Measurements from ENCODE around the gene BAX. TPM values are rescaled to one million over a fixed set of nuclear protein-coding genes. Genes with fewer than 3 reads are reported as not detected.

BAX gene
- total RNA-seq, 4 donors from 2014 or later, result 28.2 to 74.4 (median 41.2) TPM

- no peak overlapping the region for H3K27ac ChIP-seq
- DNase-seq, result no peak
- no peaks in the 10 kb centered on the region for H3K4me1 ChIP-seq
- no peak overlapping the region for H3K4me3 ChIP-seq (replicated peaks in 1 of 3)
- WGBS, 2 donors, result 95 to 97% methylated on average over 15 of the region's 15 CpGs
- peaks cover 35 to 40% of the 10 kb centered on the region in 2 donors for H3K36me3 ChIP-seq
- no peak for TF ChIP-seq CTCF (IDR thresholded peaks at IDR 0.05)
- no peak for TF ChIP-seq POLR2A (IDR thresholded peaks at IDR 0.05)
- H3K27me3 ChIP-seq, result no peaks in the 10 kb centered on the region
- H3K9me3 ChIP-seq, result no peaks in the 10 kb centered on the region
- intact Hi-C loops (cut with DNase I), result no loop called here
These were observed 49.5 kb downstream of the BAX start for GRCh38 chr19:49004133-49004532.

- DNase-seq, result no peak
- 93 to 98% methylated on average over 7 of the region's 7 CpGs for WGBS, 2 donors
- intact Hi-C loops (cut with DNase I), result no loop called here
- TF ChIP-seq CTCF (IDR thresholded peaks at IDR 0.05) (no peak), POLR2A (IDR thresholded peaks at IDR 0.05) (no peak)
- no peak overlapping the region for H3K27ac ChIP-seq
- peaks cover 42 to 48% of the 10 kb centered on the region in 2 donors for H3K36me3 ChIP-seq
- no peaks in the 10 kb centered on the region for H3K4me1 ChIP-seq
- H3K27me3 ChIP-seq, result no peaks in the 10 kb centered on the region
- H3K4me3 ChIP-seq (replicated peaks in 1 of 3), result no peak overlapping the region
- no peaks in the 10 kb centered on the region for H3K9me3 ChIP-seq
These were observed 50.4 kb downstream of the BAX start for GRCh38 chr19:49004964-49005614.

- peaks cover 57 to 61% of the 10 kb centered on the region in 2 donors for H3K36me3 ChIP-seq
- TF ChIP-seq POLR2A (IDR thresholded peaks at IDR 0.05), result no peak
- intact Hi-C loops (cut with DNase I), result no loop called here
- H3K27me3 ChIP-seq, result no peaks in the 10 kb centered on the region
- no peak for DNase-seq
- WGBS, 2 donors, result 94 to 95% methylated on average over 7 to 22 of the region's 22 CpGs
- no peak overlapping the region for H3K27ac ChIP-seq
- H3K4me3 ChIP-seq (replicated peaks in 1 of 3), result no peak overlapping the region
- no peaks in the 10 kb centered on the region for H3K4me1 ChIP-seq
- no peaks in the 10 kb centered on the region for H3K9me3 ChIP-seq
These were observed 52.2 kb downstream of the BAX start for GRCh38 chr19:49006905-49007304.

- no peak for TF ChIP-seq POLR2A (IDR thresholded peaks at IDR 0.05)
- no peak for DNase-seq
- intact Hi-C loops (cut with DNase I), result no loop called here
- Histone ChIP-seq H3K27ac (no peak overlapping the region), H3K4me1 (no peaks in the 10 kb centered on the region), H3K36me3 (peaks cover 51 to 60% of the 10 kb centered on the region in 2 donors), H3K9me3 (no peaks in the 10 kb centered on the region), H3K4me3 (replicated peaks in 1 of 3) (no peak overlapping the region), H3K27me3 (no peaks in the 10 kb centered on the region)
- WGBS, 2 donors, result 96 to 97% methylated on average over 16 to 18 of the region's 18 CpGs
These were observed 55.2 kb downstream of the BAX start for GRCh38 chr19:49009828-49010227.

GRCh38 chr19:49010453-49010852, 55.8 kb downstream of the BAX start:
- no peak overlapping the region for H3K27ac ChIP-seq
- H3K27me3 ChIP-seq, result no peaks in the 10 kb centered on the region
- no peak for DNase-seq
- TF ChIP-seq POLR2A (IDR thresholded peaks at IDR 0.05) (no peak), CTCF (IDR thresholded peaks at IDR 0.05) (no peak)
- H3K4me1 ChIP-seq, result no peaks in the 10 kb centered on the region
- H3K4me3 ChIP-seq (replicated peaks in 1 of 3), result no peak overlapping the region
- H3K36me3 ChIP-seq, result peaks cover 45 to 55% of the 10 kb centered on the region in 2 donors
- WGBS, 2 donors, result 91 to 95% methylated on average over 16 to 18 of the region's 18 CpGs
- intact Hi-C loops (cut with DNase I), result no loop called here
- no peaks in the 10 kb centered on the region for H3K9me3 ChIP-seq

GRCh38 chr19:49011194-49011593, 56.5 kb downstream of the BAX start:
- DNase-seq, result no peak
- intact Hi-C loops (cut with DNase I), result no loop called here
- no peak overlapping the region for H3K4me3 ChIP-seq (replicated peaks in 1 of 3)
- no peaks in the 10 kb centered on the region for H3K4me1 ChIP-seq
- no peaks in the 10 kb centered on the region for H3K27me3 ChIP-seq
- H3K9me3 ChIP-seq, result no peaks in the 10 kb centered on the region
- TF ChIP-seq CTCF (IDR thresholded peaks at IDR 0.05), result no peak
- TF ChIP-seq POLR2A (IDR thresholded peaks at IDR 0.05), result no peak
- H3K36me3 ChIP-seq, result peaks cover 39 to 47% of the 10 kb centered on the region in 2 donors
- 90 to 95% methylated on average over 10 to 17 of the region's 17 CpGs for WGBS, 2 donors
- H3K27ac ChIP-seq, result no peak overlapping the region

Small RNA genes within 50 kb of the gene (microRNA-seq; reads per million reads assigned to microRNA genes)
- not detected for gene MIR6798

Small RNA genes within 50 kb of the gene (small RNA-seq; reads per million reads assigned to genes)
- gene AC026803.1 (not detected), gene MIR6798 (not detected)

Other genes starting within 250 kb of the BAX start
- under 1 TPM in 3 of 4 donors, not detected in 1; 0.29 to 0.67 (median 0.54) TPM for gene MAMSTR, start 235.2 kb upstream of the BAX start, total RNA-seq
- 10 to 100 TPM in 2 of 4 donors, 1 to 10 TPM in 2; 9.7 to 25.8 (median 14.0) TPM for gene RASIP1, start 214.3 kb upstream of the BAX start, total RNA-seq
- 1 to 10 TPM in 2 of 4 donors, not detected in 2; 1.1 TPM for gene IZUMO1, start 208.0 kb upstream of the BAX start, total RNA-seq
- gene FUT1, start 202.2 kb upstream of the BAX start, total RNA-seq, result 1 to 10 TPM; 1.7 to 3.0 (median 2.0) TPM
- not detected for gene FGF21, start 199.4 kb upstream of the BAX start, total RNA-seq
- 10 to 100 TPM; 35.4 to 52.8 (median 45.9) TPM for gene BCAT2, start 143.8 kb upstream of the BAX start, total RNA-seq
- 10 to 100 TPM; 11.9 to 46.8 (median 22.2) TPM for gene HSD17B14, start 118.4 kb upstream of the BAX start, total RNA-seq
- gene PLEKHA4, start 86.3 kb upstream of the BAX start, total RNA-seq, result 10 to 100 TPM; 15.2 to 21.8 (median 19.0) TPM
- gene PPP1R15A, start 82.5 kb upstream of the BAX start, total RNA-seq, result 10 to 100 TPM; 18.7 to 31.7 (median 24.2) TPM
- under 1 TPM in 1 of 4 donors, not detected in 3; 0.27 TPM for gene TULP2, start 56.1 kb upstream of the BAX start, total RNA-seq
- gene NUCB1, start 54.6 kb upstream of the BAX start, total RNA-seq, result 100 to 1,000 TPM; 267 to 424 (median 371) TPM
- not detected for gene DHDH, start 21.2 kb upstream of the BAX start, total RNA-seq
- gene FTL, start 10.4 kb downstream of the BAX start, total RNA-seq, result over 10,000 TPM in 1 of 4 donors, 1,000 to 10,000 TPM in 3; 5,748 to 12,335 (median 7,175) TPM
- gene GYS1, start 38.4 kb downstream of the BAX start, total RNA-seq, result 10 to 100 TPM; 17.9 to 33.2 (median 23.9) TPM
- 100 to 1,000 TPM in 3 of 4 donors, 10 to 100 TPM in 1; 80.5 to 131 (median 118) TPM for gene RUVBL2, start 39.0 kb downstream of the BAX start, total RNA-seq
- not detected for gene LHB, start 62.2 kb downstream of the BAX start, total RNA-seq
- not detected for gene CGB3, start 69.5 kb downstream of the BAX start, total RNA-seq
- gene CGB2, start 77.0 kb downstream of the BAX start, total RNA-seq, result not detected
- gene CGB1, start 82.0 kb downstream of the BAX start, total RNA-seq, result not detected
- gene CGB5, start 89.0 kb downstream of the BAX start, total RNA-seq, result under 1 TPM in 1 of 4 donors, not detected in 3; 0.56 TPM
- not detected for gene CGB8, start 94.2 kb downstream of the BAX start, total RNA-seq
- gene CGB7, start 102.9 kb downstream of the BAX start, total RNA-seq, result not detected
- gene NTF4, start 109.9 kb downstream of the BAX start, total RNA-seq, result under 1 TPM in 1 of 4 donors, not detected in 3; 0.33 TPM
- not detected for gene KCNA7, start 117.8 kb downstream of the BAX start, total RNA-seq
- 100 to 1,000 TPM; 253 to 388 (median 305) TPM for gene SNRNP70, start 130.6 kb downstream of the BAX start, total RNA-seq
- gene LIN7B, start 159.5 kb downstream of the BAX start, total RNA-seq, result 10 to 100 TPM; 10.5 to 17.7 (median 13.8) TPM
- 10 to 100 TPM in 1 of 4 donors, 1 to 10 TPM in 3; 1.7 to 13.4 (median 6.1) TPM for gene C19orf73, start 164.3 kb downstream of the BAX start, total RNA-seq
- gene PPFIA3, start 164.7 kb downstream of the BAX start, total RNA-seq, result 1 to 10 TPM; 4.6 to 7.4 (median 5.3) TPM
- gene HRC, start 200.5 kb downstream of the BAX start, total RNA-seq, result 1 to 10 TPM; 1.1 to 4.1 (median 2.1) TPM
- 10 to 100 TPM; 18.4 to 36.4 (median 26.1) TPM for gene TRPM4, start 202.9 kb downstream of the BAX start, total RNA-seq